ENCODE measurements around the gene IPO11. TPM values are rescaled to one million over a fixed set of nuclear protein-coding genes. Genes with fewer than 3 reads are reported as not detected.

Gene IPO11
- total and polyA plus RNA-seq, 2 of the 4 experiments (the other 2 are of a cell fraction): 12.6 to 40.0 TPM

GRCh38 chr5:62509806-62510205 lies 97.2 kb downstream of the IPO11 start:
- Histone ChIP-seq H3K9ac (ENCODE audit: low read depth, low read length) (no peak overlapping the region), H2AK9ac (replicated peaks; ENCODE audit: low read depth, low read length, poor library complexity) (no peak overlapping the region), H3K4me1 (ENCODE audit: control insufficient read depth, insufficient read depth, low read length) (no peaks in the 10 kb centered on the region), H3K23ac (ENCODE audit: low read depth, low read length) (no peak overlapping the region), H3K18ac (ENCODE audit: low read depth, low read length) (no peak overlapping the region), H2AK5ac (ENCODE audit: low read depth, low read length) (no peak overlapping the region), H3K9me3 (ENCODE audit: control insufficient read depth, insufficient read depth, low read length) (no peaks in the 10 kb centered on the region), H3K27me3 (ENCODE audit: control insufficient read depth, insufficient read depth, low read length) (no peaks in the 10 kb centered on the region), H4K5ac (ENCODE audit: low read depth, low read length) (no peak overlapping the region), H2BK120ac (ENCODE audit: low read depth, low read length) (no peak overlapping the region), H3K9me1 (ENCODE audit: insufficient read depth, low read length) (no peaks in the 10 kb centered on the region), H3K4me2 (ENCODE audit: low read depth, low read length) (no peak overlapping the region), H4K8ac (ENCODE audit: low read depth in 2 of 2, low read length in 2 of 2) (no peak overlapping the region), H3K36me3 (ENCODE audit: control insufficient read depth, insufficient read depth, low read length) (no peaks in the 10 kb centered on the region), H3K14ac (replicated peaks; ENCODE audit: low read depth, low read length) (no peak overlapping the region), H3K56ac (ENCODE audit: extremely low read depth, insufficient read depth, low read length) (no peak overlapping the region), H3K4me3 (ENCODE audit: insufficient read depth, low read depth, low read length) (no peak overlapping the region), H2BK15ac (ENCODE audit: low read depth, low read length) (no peak overlapping the region), H3K79me1 (ENCODE audit: low read depth in 1 of 2, low read length in 2 of 2) (no peaks in the 10 kb centered on the region), H2BK5ac (ENCODE audit: low read depth, low read length, poor library complexity, severe bottlenecking) (no peak overlapping the region), H3K4ac (ENCODE audit: low read depth, low read length) (no peak overlapping the region), H2BK20ac (ENCODE audit: low read depth, low read length) (no peak overlapping the region), H2AFZ (replicated peaks; ENCODE audit: low read length, poor library complexity) (no peak overlapping the region), H4K91ac (ENCODE audit: insufficient read depth, low read depth, low read length) (no peak overlapping the region), H4K20me1 (ENCODE audit: insufficient read depth, low read length) (no peaks in the 10 kb centered on the region), H3K27ac (ENCODE audit: insufficient read depth, low read length) (no peak overlapping the region)
- ChIA-PET CTCF (no interaction called here), POLR2A (ENCODE audit: unreplicated experiment) (no interaction called here)
- intact Hi-C loops (cut with micrococcal nuclease) (no loop called here), dilution Hi-C loops (cut with HindIII; ENCODE audit: low sequenced_read_pairs, unreplicated experiment) (no loop called here), in situ Hi-C loops (cut with MboI; ENCODE audit: low sequenced_read_pairs) (no loop called here)
- no TSS peak for BruUV-seq (replicated peaks)
- no peak for ATAC-seq (ENCODE audit: low read depth)
- no peak for TF ChIP-seq BHLHE40 (IDR thresholded peaks at IDR 0.05; ENCODE audit: low read depth, low read length)
- TF ChIP-seq, protein P1, sequence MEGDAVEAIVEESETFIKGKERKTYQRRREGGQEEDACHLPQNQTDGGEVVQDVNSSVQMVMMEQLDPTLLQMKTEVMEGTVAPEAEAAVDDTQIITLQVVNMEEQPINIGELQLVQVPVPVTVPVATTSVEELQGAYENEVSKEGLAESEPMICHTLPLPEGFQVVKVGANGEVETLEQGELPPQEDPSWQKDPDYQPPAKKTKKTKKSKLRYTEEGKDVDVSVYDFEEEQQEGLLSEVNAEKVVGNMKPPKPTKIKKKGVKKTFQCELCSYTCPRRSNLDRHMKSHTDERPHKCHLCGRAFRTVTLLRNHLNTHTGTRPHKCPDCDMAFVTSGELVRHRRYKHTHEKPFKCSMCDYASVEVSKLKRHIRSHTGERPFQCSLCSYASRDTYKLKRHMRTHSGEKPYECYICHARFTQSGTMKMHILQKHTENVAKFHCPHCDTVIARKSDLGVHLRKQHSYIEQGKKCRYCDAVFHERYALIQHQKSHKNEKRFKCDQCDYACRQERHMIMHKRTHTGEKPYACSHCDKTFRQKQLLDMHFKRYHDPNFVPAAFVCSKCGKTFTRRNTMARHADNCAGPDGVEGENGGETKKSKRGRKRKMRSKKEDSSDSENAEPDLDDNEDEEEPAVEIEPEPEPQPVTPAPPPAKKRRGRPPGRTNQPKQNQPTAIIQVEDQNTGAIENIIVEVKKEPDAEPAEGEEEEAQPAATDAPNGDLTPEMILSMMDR (conservative IDR thresholded peaks at IDR 0.05; ENCODE audit: low read depth, low read length): no peak
- TF ChIP-seq CHD1 (IDR thresholded peaks at IDR 0.05; ENCODE audit: low read depth, low read length): no peak
- TF ChIP-seq RCOR1 (IDR thresholded peaks at IDR 0.05; ENCODE audit: insufficient replicate concordance, low read length): no peak
- TF ChIP-seq, protein P2, sequence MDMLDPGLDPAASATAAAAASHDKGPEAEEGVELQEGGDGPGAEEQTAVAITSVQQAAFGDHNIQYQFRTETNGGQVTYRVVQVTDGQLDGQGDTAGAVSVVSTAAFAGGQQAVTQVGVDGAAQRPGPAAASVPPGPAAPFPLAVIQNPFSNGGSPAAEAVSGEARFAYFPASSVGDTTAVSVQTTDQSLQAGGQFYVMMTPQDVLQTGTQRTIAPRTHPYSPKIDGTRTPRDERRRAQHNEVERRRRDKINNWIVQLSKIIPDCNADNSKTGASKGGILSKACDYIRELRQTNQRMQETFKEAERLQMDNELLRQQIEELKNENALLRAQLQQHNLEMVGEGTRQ (IDR thresholded peaks at IDR 0.05; ENCODE audit: low read depth, low read length): no peak
- no peak for TF ChIP-seq CEBPB (IDR thresholded peaks at IDR 0.05; ENCODE audit: low read depth, low read length)
- TF ChIP-seq RFX5 (IDR thresholded peaks at IDR 0.05; ENCODE audit: low read depth, low read length): no peak
- TF ChIP-seq MAFK (IDR thresholded peaks at IDR 0.05; ENCODE audit: low read depth, low read length): no peak
- TF ChIP-seq, protein P3, sequence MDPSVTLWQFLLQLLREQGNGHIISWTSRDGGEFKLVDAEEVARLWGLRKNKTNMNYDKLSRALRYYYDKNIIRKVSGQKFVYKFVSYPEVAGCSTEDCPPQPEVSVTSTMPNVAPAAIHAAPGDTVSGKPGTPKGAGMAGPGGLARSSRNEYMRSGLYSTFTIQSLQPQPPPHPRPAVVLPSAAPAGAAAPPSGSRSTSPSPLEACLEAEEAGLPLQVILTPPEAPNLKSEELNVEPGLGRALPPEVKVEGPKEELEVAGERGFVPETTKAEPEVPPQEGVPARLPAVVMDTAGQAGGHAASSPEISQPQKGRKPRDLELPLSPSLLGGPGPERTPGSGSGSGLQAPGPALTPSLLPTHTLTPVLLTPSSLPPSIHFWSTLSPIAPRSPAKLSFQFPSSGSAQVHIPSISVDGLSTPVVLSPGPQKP (IDR thresholded peaks at IDR 0.05; ENCODE audit: borderline replicate concordance, low read depth, low read length): no peak
- no peak for TF ChIP-seq NFE2L2 (IDR thresholded peaks at IDR 0.05; ENCODE audit: low read depth, low read length)
- TF ChIP-seq MAZ (IDR thresholded peaks at IDR 0.05; ENCODE audit: borderline replicate concordance, low read depth, low read length): no peak
- no CpG with 5 or more reads among the region's 1 CpG for WGBS, 2 experiments (ENCODE audit: extremely low coverage in 2 of 2, insufficient read length in 1 of 2)
- no peak for DNase-seq

Measured in IMR-90 (cell line).